HL-60 (cell line): ENCODE measurements around the gene WNT5A.

Experiments used
- DNase-seq, 2 experiments: peaks; one replicate each; pipeline ENCODE4 v3.0.0-alpha.2; 2010 to 2020; ENCODE audit warnings: low read depth in 1 of 2, low spot score in 1 of 2
- H3K27ac ChIP-seq: fragments of 250-450 bp; sonication (Bioruptor Pico); replicated peaks from 2 replicates; pipeline ENCODE4 v1.5.1; 2020; ENCODE audit warnings: mild to moderate bottlenecking, moderate library complexity
- H3K27me3 ChIP-seq: fragments of 250-450 bp; sonication (Bioruptor Pico); 2 replicates; pipeline ENCODE4 v1.5.1; 2021; ENCODE audit warnings: mild to moderate bottlenecking, moderate library complexity; ENCODE audit not compliant: insufficient read depth, poor library complexity, severe bottlenecking
- H3K4me3 ChIP-seq: replicated peaks from 2 replicates; pipeline ENCODE4 v1.5.1; 2011; ENCODE audit warnings: mild to moderate bottlenecking, control low read depth, low read length; ENCODE audit not compliant: insufficient read depth
- CTCF ChIP-seq: IDR thresholded peaks from one replicate; pipeline ENCODE4 v1.5.1; 2011; ENCODE audit warnings: low read length, control low read depth, inconsistent platforms; ENCODE audit not compliant: insufficient read depth
- GABPA ChIP-seq: IDR thresholded peaks from 2 replicates; pipeline ENCODE4 v1.6.1; 2012; ENCODE audit warnings: low read depth
- POLR2AphosphoS5 ChIP-seq: IDR thresholded peaks from 2 replicates; pipeline ENCODE4 v1.6.1; 2012; ENCODE audit warnings: low read depth
- REST ChIP-seq: IDR thresholded peaks from 2 replicates; pipeline ENCODE4 v1.6.1; 2012; ENCODE audit warnings: low read depth; ENCODE audit not compliant: insufficient replicate concordance
- SPI1 ChIP-seq: IDR thresholded peaks from 2 replicates; pipeline ENCODE4 v1.6.1; 2012; ENCODE audit warnings: low read depth, mild to moderate bottlenecking, borderline replicate concordance

Gene WNT5A

GRCh38 chr3:55426486-55426885, 60.6 kb downstream of the WNT5A start:
- Histone ChIP-seq H3K27me3 (no peaks in the 10 kb centered on the region), H3K27ac (no peak overlapping the region), H3K4me3 (no peak overlapping the region)
- no peak for DNase-seq
- TF ChIP-seq GABPA (no peak), SPI1 (no peak), REST (no peak), CTCF (no peak), POLR2AphosphoS5 (no peak)

- TF ChIP-seq POLR2AphosphoS5 (no peak), SPI1 (no peak), GABPA (no peak)
- no peak overlapping the region for H3K4me3 ChIP-seq
- DNase-seq = no peak
- no peaks in the 10 kb centered on the region for H3K27me3 ChIP-seq
- no peak overlapping the region for H3K27ac ChIP-seq
Observed at GRCh38 chr3:55423782-55424181, 63.3 kb downstream of the WNT5A start.

GRCh38 chr3:55417211-55417610, 69.9 kb downstream of the WNT5A start:
- Histone ChIP-seq H3K4me3 (no peak overlapping the region), H3K27me3 (no peaks in the 10 kb centered on the region), H3K27ac (no peak overlapping the region)
- TF ChIP-seq CTCF = no peak
- TF ChIP-seq REST = no peak
- TF ChIP-seq SPI1 = no peak
- no peak for TF ChIP-seq POLR2AphosphoS5
- no peak for TF ChIP-seq GABPA
- no peak for DNase-seq

- H3K27me3 ChIP-seq = no peaks in the 10 kb centered on the region
- TF ChIP-seq CTCF (no peak), SPI1 (no peak), POLR2AphosphoS5 (no peak), REST (no peak), GABPA (no peak)
- DNase-seq = no peak
- no peak overlapping the region for H3K27ac ChIP-seq
- no peak overlapping the region for H3K4me3 ChIP-seq
Observed at GRCh38 chr3:55416331-55416821, 70.7 kb downstream of the WNT5A start.
